HEK293 (cell line): ENCODE data around the gene SMCO4.
A peak's percentile ranks its signal among the peaks of the same experiment; 100 is the strongest.

Source experiments
- CTCF ChIA-PET: fragments of 350-600 bp; formaldehyde crosslinking; extraction: SDS; loops from one replicate; lab custom pipeline; 2021; ENCODE audit warnings: antibody characterized with exemption; lab: Yijun Ruan, JAX
- POLR2A ChIA-PET: fragments of 300-600 bp; formaldehyde crosslinking; extraction: SDS; loops from one replicate; lab custom pipeline; 2020; ENCODE audit warnings: antibody characterized with exemption, inconsistent platforms; lab: Yijun Ruan, JAX
- H3K27ac ChIP-seq: fragments of 200-500 bp; sonication (Bioruptor generic); 2 replicates; pipeline ENCODE4 v1.5.1; 2014; ENCODE audit warnings: low read depth, low read length, control low read depth, inconsistent platforms; ENCODE audit errors: extremely low read depth
- H3K36me3 ChIP-seq, 2 experiments: fragments of 200-500 bp in 1 of 2; sonication (Bioruptor generic) in 1 of 2; 1 replicate in 1 of 2; 2 replicates in 1 of 2; pipeline ENCODE4 v1.5.1; 2014 to 2017; ENCODE audit warnings: inconsistent platforms in 2 of 2, low read length in 2 of 2; ENCODE audit not compliant: control insufficient read depth in 2 of 2, insufficient read depth in 1 of 2
- H3K4me1 ChIP-seq: fragments of 200-500 bp; sonication (Bioruptor generic); 2 replicates; pipeline ENCODE4 v1.5.1; 2014; ENCODE audit warnings: mild to moderate bottlenecking, low read length, inconsistent platforms; ENCODE audit not compliant: control insufficient read depth, insufficient read depth
- H3K4me3 ChIP-seq: 2 replicates; pipeline ENCODE4 v1.5.1; 2011; ENCODE audit warnings: low read depth, mild to moderate bottlenecking, control low read depth, low read length, moderate library complexity
- H3K9me3 ChIP-seq: fragments of 200-500 bp; sonication (Bioruptor generic); 2 replicates; pipeline ENCODE4 v1.5.1; 2014; ENCODE audit warnings: low read depth, low read length, inconsistent platforms; ENCODE audit not compliant: control insufficient read depth, insufficient read depth
- ATF2 ChIP-seq: fragments of 450-650 bp; formaldehyde crosslinking; IDR thresholded peaks from 2 replicates; pipeline ENCODE4 v1.5.1; 2016; ENCODE audit warnings: missing biosample characterization, missing genetic modification characterization, low read depth
- EGR2 ChIP-seq: fragments of 450-650 bp; formaldehyde crosslinking; IDR thresholded peaks from 2 replicates; pipeline ENCODE4 v1.5.1; 2016; ENCODE audit warnings: low read depth, missing biosample characterization, missing genetic modification characterization
- IKZF3 ChIP-seq: fragments of 450-650 bp; IDR thresholded peaks from 2 replicates; pipeline ENCODE4 v1.5.0; 2018; ENCODE audit warnings: missing biosample characterization, mild to moderate bottlenecking, missing genetic modification characterization, moderate library complexity
- PRDM1 ChIP-seq: fragments of 450-650 bp; formaldehyde crosslinking; IDR thresholded peaks from 2 replicates; pipeline ENCODE4; 2016; ENCODE audit warnings: missing biosample characterization, missing genetic modification characterization
- PRDM6 ChIP-seq: fragments of 450-650 bp; formaldehyde crosslinking; IDR thresholded peaks from 2 replicates; pipeline ENCODE4 v1.5.1; 2017; ENCODE audit warnings: missing biosample characterization, missing genetic modification characterization
- SP7 ChIP-seq: fragments of 450-650 bp; formaldehyde crosslinking; IDR thresholded peaks from 2 replicates; pipeline ENCODE4 v1.5.1; 2016; ENCODE audit warnings: missing biosample characterization, missing genetic modification characterization
- TRIM28 ChIP-seq: IDR thresholded peaks from 2 replicates; pipeline ENCODE4 v1.6.1; 2011; ENCODE audit warnings: low read length, control low read depth, borderline replicate concordance
- YY2 ChIP-seq: fragments of 450-650 bp; formaldehyde crosslinking; IDR thresholded peaks from 2 replicates; pipeline ENCODE4 v1.5.1; 2016; ENCODE audit warnings: missing biosample characterization, missing genetic modification characterization
- ZBTB20 ChIP-seq: fragments of 450-650 bp; formaldehyde crosslinking; IDR thresholded peaks from 2 replicates; pipeline ENCODE4 v1.5.1; 2016; ENCODE audit warnings: missing biosample characterization, missing genetic modification characterization
- ZFHX2 ChIP-seq: fragments of 450-650 bp; formaldehyde crosslinking; conservative IDR thresholded peaks from 2 replicates; pipeline ENCODE4 v1.5.1; 2016; ENCODE audit warnings: missing biosample characterization, missing genetic modification characterization
- ZNF2 ChIP-seq: fragments of 450-650 bp; formaldehyde crosslinking; IDR thresholded peaks from 2 replicates; pipeline ENCODE4 v1.5.1; 2016; ENCODE audit warnings: missing biosample characterization, missing genetic modification characterization
- ZNF202 ChIP-seq: fragments of 450-650 bp; formaldehyde crosslinking; IDR thresholded peaks from 2 replicates; pipeline ENCODE4 v1.5.1; 2016; ENCODE audit warnings: missing biosample characterization, missing genetic modification characterization, borderline replicate concordance
- ZNF335 ChIP-seq: fragments of 450-650 bp; formaldehyde crosslinking; conservative IDR thresholded peaks from 2 replicates; pipeline ENCODE4 v1.5.1; 2016; ENCODE audit warnings: missing biosample characterization, missing genetic modification characterization
- ZNF362 ChIP-seq: fragments of 450-650 bp; formaldehyde crosslinking; IDR thresholded peaks from 2 replicates; pipeline ENCODE4 v1.5.1; 2016; ENCODE audit warnings: missing biosample characterization, missing genetic modification characterization
- ZNF391 ChIP-seq: fragments of 450-650 bp; formaldehyde crosslinking; IDR thresholded peaks from 2 replicates; pipeline ENCODE4 v1.5.1; 2016; ENCODE audit warnings: low read depth, missing biosample characterization, missing genetic modification characterization, borderline replicate concordance
- ZNF416 ChIP-seq: fragments of 450-650 bp; formaldehyde crosslinking; IDR thresholded peaks from 2 replicates; pipeline ENCODE4 v1.5.1; 2016; ENCODE audit warnings: missing biosample characterization, missing genetic modification characterization
- ZNF529 ChIP-seq: fragments of 450-650 bp; formaldehyde crosslinking; IDR thresholded peaks from 2 replicates; pipeline ENCODE4 v1.5.1; 2017; ENCODE audit warnings: missing genetic modification characterization, missing biosample characterization; ENCODE audit not compliant: insufficient replicate concordance
- ZNF580 ChIP-seq: fragments of 450-650 bp; formaldehyde crosslinking; IDR thresholded peaks from 2 replicates; pipeline ENCODE4 v1.5.1; 2016; ENCODE audit warnings: missing biosample characterization, missing genetic modification characterization
- ZNF600 ChIP-seq: fragments of 450-650 bp; formaldehyde crosslinking; IDR thresholded peaks from 2 replicates; pipeline ENCODE4 v1.5.1; 2016; ENCODE audit warnings: missing biosample characterization, missing genetic modification characterization
- ZNF629 ChIP-seq: fragments of 450-650 bp; formaldehyde crosslinking; IDR thresholded peaks from 2 replicates; pipeline ENCODE4 v1.5.1; 2017; ENCODE audit warnings: missing biosample characterization, missing genetic modification characterization
- ZNF707 ChIP-seq: fragments of 450-650 bp; formaldehyde crosslinking; IDR thresholded peaks from 2 replicates; pipeline ENCODE4 v1.5.1; 2016; ENCODE audit warnings: missing biosample characterization, missing genetic modification characterization
- ZSCAN5A ChIP-seq: fragments of 450-650 bp; formaldehyde crosslinking; IDR thresholded peaks from 2 replicates; pipeline ENCODE4 v1.5.1; 2016; ENCODE audit warnings: missing biosample characterization, missing genetic modification characterization
- ZXDB ChIP-seq: fragments of 450-650 bp; formaldehyde crosslinking; IDR thresholded peaks from 2 replicates; pipeline ENCODE4 v1.5.1; 2016; ENCODE audit warnings: missing biosample characterization, missing genetic modification characterization

The SMCO4 gene

GRCh38 chr11:93543292-93543977 is at the start of gene SMCO4 (continued):
- TF ChIP-seq ZNF2 (tag by site-specific recombination) = 0 out of 2 replicates have a peak, but pooled peaks have one; percentile 25
- TF ChIP-seq ZNF391 = no peak
- no peak for TF ChIP-seq ZNF202 (tag by site-specific recombination)
- peak; percentile 68; the same call in 1 of the 2 replicates for TF ChIP-seq IKZF3 (tag by site-specific recombination)
- TF ChIP-seq ZFHX2 (tag by site-specific recombination) = peak; percentile 58
- TF ChIP-seq ZNF629 (tag by site-specific recombination) = 0 out of 2 replicates have a peak, but pooled peaks have one; percentile 16
- TF ChIP-seq TRIM28 = no peak
- TF ChIP-seq EGR2 (tag by site-specific recombination) = 0 out of 2 replicates have a peak, but pooled peaks have one; percentile 29
- TF ChIP-seq PRDM6 (tag by site-specific recombination) = no peak
- TF ChIP-seq SP7 (tag by site-specific recombination) = peak; percentile 44; the same call in 1 of the 2 replicates
- 0 out of 2 replicates have a peak, but pooled peaks have one; percentile 30 for TF ChIP-seq ZXDB (tag by site-specific recombination)
- TF ChIP-seq ZNF600 (tag by site-specific recombination) = peak; percentile 27
- TF ChIP-seq YY2 (tag by site-specific recombination) = no peak
- no peak for TF ChIP-seq ZNF416
- no peak for TF ChIP-seq ATF2 (tag by site-specific recombination)
- TF ChIP-seq ZBTB20 (tag by site-specific recombination) = peak; percentile 55
- no peak for TF ChIP-seq ZNF529
- TF ChIP-seq ZNF580 = peak; percentile 84
- no peak; the same call in 1 of the 2 replicates for TF ChIP-seq ZNF335 (tag by site-specific recombination)
- TF ChIP-seq PRDM1 (tag by site-specific recombination) = no peak
- TF ChIP-seq ZSCAN5A = 0 out of 2 replicates have a peak, but pooled peaks have one; percentile 35

GRCh38 chr11:93591247-93591898 is 48.2 kb upstream of the SMCO4 start:
- ChIA-PET POLR2A (no interaction called here), CTCF (no interaction called here)
- no peak overlapping the region for H3K27ac ChIP-seq
- H3K9me3 ChIP-seq = no peaks in the 10 kb centered on the region
- no peaks in the 10 kb centered on the region for H3K36me3 ChIP-seq
- TF ChIP-seq ZNF707 (tag by site-specific recombination) (no peak), ZNF362 (tag by site-specific recombination) (peak; percentile 61; the same call in 1 of the 2 replicates)
- TF ChIP-seq, all 188 proteins: peak for 1
- Histone ChIP-seq H3K4me1 (no peaks in the 10 kb centered on the region), H3K4me3 (no peak overlapping the region)
